T-helper 2 cell treated with Interferon-gamma antibody and Interleukin-4, amounts not matched to agents 100 ng/mL and 5 ng/mL, for 36 hours (primary cell): ENCODE measurements around the gene ROBO3. TPM values are rescaled to one million over a fixed set of nuclear protein-coding genes. Genes with fewer than 3 reads are reported as not detected.

ENCODE experiments used
- intact Hi-C: fragments of 100-400 bp; cut with micrococcal nuclease; formaldehyde crosslinking; loops from one replicate; pipeline ENCODE4 v1.15.1; 2023
- total RNA-seq: library from RNA; stranded (reverse); gene quantifications from 2 replicates; pipeline ENCODE4 v1.2.3, GENCODE V29; 2022

Gene ROBO3
- total RNA-seq, 1 donor from 2014 or later, result 6.8 TPM

GRCh38 chr11:124873951-124874350 lies 8.7 kb downstream of the ROBO3 start:
- intact Hi-C loops, result loop anchor here (10.0 kb wide), 1 partner anchor 191 kb away; the partner anchor contains the start of gene SLC37A2

GRCh38 chr11:124874571-124875255 lies 9.5 kb downstream of the ROBO3 start:
- intact Hi-C loops, result loop anchor here (5.0 to 10.0 kb wide), 2 partner anchors 190 to 1013 kb away; partner anchors contain the start of genes HYLS1 and SLC37A2

- intact Hi-C loops, result loop anchor here (5.0 to 10.0 kb wide), 2 partner anchors 189 to 1012 kb away; partner anchors contain the start of genes HYLS1 and SLC37A2
Observed at GRCh38 chr11:124875401-124875800, 10.2 kb downstream of the ROBO3 start.

- intact Hi-C loops, result loop anchor here (1.0 to 10.0 kb wide), 9 partner anchors 10 to 1011 kb away; partner anchors contain the start of genes CCDC15, ESAM, HYLS1 and MSANTD2
Observed at GRCh38 chr11:124875943-124876817, 10.9 kb downstream of the ROBO3 start.

GRCh38 chr11:124876818-124877630 lies 11.8 kb downstream of the ROBO3 start:
- intact Hi-C loops, result loop anchor here (1.0 to 10.0 kb wide), 9 partner anchors 11 to 1010 kb away; partner anchors contain the start of genes CCDC15, ESAM, HYLS1 and MSANTD2

- intact Hi-C loops, result loop anchor here (2.0 to 10.0 kb wide), 4 partner anchors 77 to 1010 kb away; partner anchors contain the start of genes ESAM, HYLS1, MSANTD2 and SLC37A2
Observed at GRCh38 chr11:124877631-124877909, 12.3 kb downstream of the ROBO3 start.

- intact Hi-C loops, result loop anchor here (2.0 to 10.0 kb wide), 4 partner anchors 77 to 1009 kb away; partner anchors contain the start of genes ESAM, HYLS1, MSANTD2 and SLC37A2
Observed at GRCh38 chr11:124877910-124878758, 12.9 kb downstream of the ROBO3 start.

- intact Hi-C loops, result loop anchor here (5.0 to 10.0 kb wide), 2 partner anchors 186 to 1008 kb away; partner anchors contain the start of genes HYLS1 and SLC37A2
Observed at GRCh38 chr11:124878759-124879492, 13.7 kb downstream of the ROBO3 start.

- intact Hi-C loops, result loop anchor here (5.0 to 10.0 kb wide), 2 partner anchors 185 to 1008 kb away; partner anchors contain the start of genes HYLS1 and SLC37A2
Observed at GRCh38 chr11:124879493-124880289, 14.5 kb downstream of the ROBO3 start.

- intact Hi-C loops, result no loop called here
Observed at GRCh38 chr11:124880290-124880611, 15.0 kb downstream of the ROBO3 start.

GRCh38 chr11:124880958-124881357 lies 15.7 kb downstream of the ROBO3 start:
- intact Hi-C loops, result no loop called here

GRCh38 chr11:124882339-124883071 lies 17.3 kb downstream of the ROBO3 start:
- intact Hi-C loops, result no loop called here

GRCh38 chr11:124884340-124884739 lies 19.1 kb downstream of the ROBO3 start:
- intact Hi-C loops, result no loop called here

- intact Hi-C loops, result no loop called here
Observed at GRCh38 chr11:124884869-124885479, 19.7 kb downstream of the ROBO3 start.

- intact Hi-C loops, result no loop called here
Observed at GRCh38 chr11:124886476-124886875, 21.2 kb downstream of the ROBO3 start.

GRCh38 chr11:124886978-124887666 lies 21.9 kb downstream of the ROBO3 start:
- intact Hi-C loops, result no loop called here

GRCh38 chr11:124887667-124888013 lies 22.4 kb downstream of the ROBO3 start:
- intact Hi-C loops, result no loop called here
